ENCODE measurements around the gene RASSF5. TPM values are rescaled to one million over a fixed set of nuclear protein-coding genes. Genes with fewer than 3 reads are reported as not detected.
"Not testable (repeated sequence)": the region's sequence is repeated elsewhere in the genome, so short reads cannot be mapped to it uniquely, and the experiment has no call there.

The RASSF5 gene
- total and polyA plus RNA-seq, 9 of the 15 experiments (the other 6 are each of a cell fraction or from before 2014, with no cell fraction given): 6.1 to 41.0 (median 25.2) TPM

DNA sequence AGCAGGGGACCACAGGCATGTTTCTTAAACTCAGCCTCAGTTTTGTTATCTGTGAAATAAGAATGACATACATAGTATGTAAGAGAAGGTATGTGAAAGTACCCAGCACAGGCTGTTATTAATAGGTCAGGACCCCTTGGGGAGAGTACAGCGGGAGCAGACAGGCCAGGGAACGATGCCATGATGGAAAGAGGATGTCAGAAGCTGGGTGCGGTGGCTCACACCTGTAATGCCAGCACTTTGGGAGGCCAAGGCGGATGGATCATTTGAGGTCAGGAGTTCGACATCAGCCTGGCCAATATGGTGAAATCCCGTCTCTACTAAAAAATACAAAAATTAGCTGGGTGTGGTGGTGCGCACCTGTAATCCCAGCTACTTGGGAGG lies 73.8 kb downstream of the RASSF5 start:
- H3K4me2 ChIP-seq (ENCODE audit: insufficient read depth, low read length); H3K27me3 ChIP-seq (ENCODE audit: control insufficient read depth in 2 of 2, insufficient read depth in 2 of 2, low read length in 2 of 2); H3K9me3 ChIP-seq (replicated peaks; ENCODE audit: control insufficient read depth, insufficient read depth, low read depth, low read length); H3K4me3 ChIP-seq; FAIRE-seq; intact Hi-C loops (cut with micrococcal nuclease); H3K27ac ChIP-seq (ENCODE audit: extremely low read depth, low read depth, low read length); DNase-seq (ENCODE audit: extremely low read depth in 1 of 4, low spot score in 3 of 4); H3K9me1 ChIP-seq (ENCODE audit: control insufficient read depth, insufficient read depth, low read length); H4K20me1 ChIP-seq (replicated peaks; ENCODE audit: control insufficient read depth, insufficient read depth, low read length); H2AFZ ChIP-seq (ENCODE audit: low read depth, low read length); ATAC-seq; H3K9ac ChIP-seq (ENCODE audit: insufficient read depth in 1 of 2, low read depth in 2 of 2, low read length in 2 of 2); BruUV-seq (replicated peaks): not testable (repeated sequence)
- 91% methylated on average over 7 of the region's 7 CpGs for WGBS (ENCODE audit: insufficient coverage, low coverage, missing lambda C conversion rate)
- ChIA-PET POLR2A (interaction anchor here (0.8 to 1.3 kb wide), 4 partner anchors 11 to 91 kb away, joined by 3 to 6 read pairs (median 3); no protein-coding TSS in a partner anchor), CTCF (ENCODE audit: low intra/inter-chr PET ratio) (interaction anchor here (0.8 kb wide), 1 partner anchor 330 kb away, joined by 3 read pairs; no protein-coding TSS in a partner anchor)
- Histone ChIP-seq H3K79me2 (ENCODE audit: control insufficient read depth, insufficient read depth, low read length) (peaks cover 28% of the 10 kb centered on the region; the same call in 2 of the 3 replicates), H3K36me3 (ENCODE audit: control insufficient read depth, insufficient read depth, low read length) (peaks cover 50% of the 10 kb centered on the region), H3K4me1 (replicated peaks in 1 of 2; ENCODE audit: control insufficient read depth in 2 of 2, insufficient read depth in 2 of 2, low read length in 2 of 2) (peaks cover 11 to 37% of the 10 kb centered on the region in 2 experiments)
- in situ Hi-C loops (cut with MboI): loop anchor here (5.0 to 25.0 kb wide), 3 partner anchors 34 to 419 kb away; no protein-coding TSS in a partner anchor

DNA sequence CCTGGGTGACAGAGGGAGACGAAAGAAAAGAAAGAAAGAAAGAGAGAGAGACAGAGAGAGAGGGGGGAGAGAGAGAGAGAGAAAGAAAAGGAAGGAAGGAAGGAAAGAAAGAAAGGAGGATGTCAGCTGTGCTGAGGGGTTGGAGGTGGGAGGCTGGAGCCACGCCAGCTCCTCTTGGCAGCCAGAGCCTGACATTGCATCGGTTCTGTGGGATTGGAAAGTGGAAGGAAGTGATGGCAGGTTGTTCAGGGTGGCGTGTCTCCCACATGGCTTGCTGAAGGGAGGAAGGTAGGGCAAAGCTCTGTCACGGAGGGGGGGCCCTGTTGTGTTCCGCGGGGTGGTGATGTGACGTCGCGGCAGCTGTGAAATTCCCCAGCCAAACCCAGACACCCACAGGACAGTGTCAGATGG lies 74.2 kb downstream of the RASSF5 start:
- FAIRE-seq (no peak), DNase-seq (ENCODE audit: extremely low read depth in 1 of 4, low spot score in 3 of 4) (no peak), ATAC-seq (no peak)
- in situ Hi-C loops (cut with MboI): loop anchor here (5.0 to 25.0 kb wide), 3 partner anchors 34 to 419 kb away; no protein-coding TSS in a partner anchor
- intact Hi-C loops (cut with micrococcal nuclease): no loop called here
- Histone ChIP-seq H3K4me3 (no peak overlapping the region), H2AFZ (ENCODE audit: low read depth, low read length) (no peak overlapping the region), H3K9me3 (replicated peaks; ENCODE audit: control insufficient read depth, insufficient read depth, low read depth, low read length) (no peaks in the 10 kb centered on the region), H3K36me3 (ENCODE audit: control insufficient read depth, insufficient read depth, low read length) (peaks cover 50% of the 10 kb centered on the region), H3K9ac (ENCODE audit: insufficient read depth in 1 of 2, low read depth in 2 of 2, low read length in 2 of 2) (no peak overlapping the region), H3K27me3 (ENCODE audit: control insufficient read depth in 2 of 2, insufficient read depth in 2 of 2, low read length in 2 of 2) (no peaks in the 10 kb centered on the region), H3K4me2 (ENCODE audit: insufficient read depth, low read length) (no peak overlapping the region), H3K4me1 (replicated peaks in 1 of 2; ENCODE audit: control insufficient read depth in 2 of 2, insufficient read depth in 2 of 2, low read length in 2 of 2) (peaks cover 9 to 32% of the 10 kb centered on the region in 2 experiments), H3K79me2 (ENCODE audit: control insufficient read depth, insufficient read depth, low read length) (peaks cover 24% of the 10 kb centered on the region; the same call in 2 of the 3 replicates), H3K27ac (ENCODE audit: extremely low read depth, low read depth, low read length) (no peak overlapping the region), H4K20me1 (replicated peaks; ENCODE audit: control insufficient read depth, insufficient read depth, low read length) (peaks cover 3% of the 10 kb centered on the region; the same call in 1 of the 2 replicates), H3K9me1 (ENCODE audit: control insufficient read depth, insufficient read depth, low read length) (no peaks in the 10 kb centered on the region)
- WGBS (ENCODE audit: insufficient coverage, low coverage, missing lambda C conversion rate): 71% methylated on average over 10 of the region's 10 CpGs
- POLR2A ChIA-PET: interaction anchor here (0.8 to 1.3 kb wide), 2 partner anchors 11 to 92 kb away, joined by 3 read pairs; no protein-coding TSS in a partner anchor
- no TSS peak for BruUV-seq (replicated peaks)
- CTCF ChIA-PET (ENCODE audit: low intra/inter-chr PET ratio): interaction anchor here (3.7 kb wide), 1 partner anchor 92 kb away, joined by 97 read pairs; no protein-coding TSS in a partner anchor
- TF ChIP-seq NFIC (IDR thresholded peaks at IDR 0.05) (peak; percentile 46; the same call in 1 of the 2 replicates), CREM (IDR thresholded peaks at IDR 0.05; ENCODE audit: low read depth) (no peak), LEF1 (IDR thresholded peaks at IDR 0.05) (no peak), HDAC1 (IDR thresholded peaks at IDR 0.05) (0 out of 4 replicates have a peak, but pooled peaks of 1 of the 2 experiments have one; percentile 11), MAFK (IDR thresholded peaks at IDR 0.05; ENCODE audit: low read length) (no peak)
- TF ChIP-seq, protein P1, sequence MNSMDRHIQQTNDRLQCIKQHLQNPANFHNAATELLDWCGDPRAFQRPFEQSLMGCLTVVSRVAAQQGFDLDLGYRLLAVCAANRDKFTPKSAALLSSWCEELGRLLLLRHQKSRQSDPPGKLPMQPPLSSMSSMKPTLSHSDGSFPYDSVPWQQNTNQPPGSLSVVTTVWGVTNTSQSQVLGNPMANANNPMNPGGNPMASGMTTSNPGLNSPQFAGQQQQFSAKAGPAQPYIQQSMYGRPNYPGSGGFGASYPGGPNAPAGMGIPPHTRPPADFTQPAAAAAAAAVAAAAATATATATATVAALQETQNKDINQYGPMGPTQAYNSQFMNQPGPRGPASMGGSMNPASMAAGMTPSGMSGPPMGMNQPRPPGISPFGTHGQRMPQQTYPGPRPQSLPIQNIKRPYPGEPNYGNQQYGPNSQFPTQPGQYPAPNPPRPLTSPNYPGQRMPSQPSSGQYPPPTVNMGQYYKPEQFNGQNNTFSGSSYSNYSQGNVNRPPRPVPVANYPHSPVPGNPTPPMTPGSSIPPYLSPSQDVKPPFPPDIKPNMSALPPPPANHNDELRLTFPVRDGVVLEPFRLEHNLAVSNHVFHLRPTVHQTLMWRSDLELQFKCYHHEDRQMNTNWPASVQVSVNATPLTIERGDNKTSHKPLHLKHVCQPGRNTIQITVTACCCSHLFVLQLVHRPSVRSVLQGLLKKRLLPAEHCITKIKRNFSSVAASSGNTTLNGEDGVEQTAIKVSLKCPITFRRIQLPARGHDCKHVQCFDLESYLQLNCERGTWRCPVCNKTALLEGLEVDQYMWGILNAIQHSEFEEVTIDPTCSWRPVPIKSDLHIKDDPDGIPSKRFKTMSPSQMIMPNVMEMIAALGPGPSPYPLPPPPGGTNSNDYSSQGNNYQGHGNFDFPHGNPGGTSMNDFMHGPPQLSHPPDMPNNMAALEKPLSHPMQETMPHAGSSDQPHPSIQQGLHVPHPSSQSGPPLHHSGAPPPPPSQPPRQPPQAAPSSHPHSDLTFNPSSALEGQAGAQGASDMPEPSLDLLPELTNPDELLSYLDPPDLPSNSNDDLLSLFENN (IDR thresholded peaks at IDR 0.05; ENCODE audit: low read depth in 2 of 2, low read length in 2 of 2): no peak
- TF ChIP-seq, protein P2, sequence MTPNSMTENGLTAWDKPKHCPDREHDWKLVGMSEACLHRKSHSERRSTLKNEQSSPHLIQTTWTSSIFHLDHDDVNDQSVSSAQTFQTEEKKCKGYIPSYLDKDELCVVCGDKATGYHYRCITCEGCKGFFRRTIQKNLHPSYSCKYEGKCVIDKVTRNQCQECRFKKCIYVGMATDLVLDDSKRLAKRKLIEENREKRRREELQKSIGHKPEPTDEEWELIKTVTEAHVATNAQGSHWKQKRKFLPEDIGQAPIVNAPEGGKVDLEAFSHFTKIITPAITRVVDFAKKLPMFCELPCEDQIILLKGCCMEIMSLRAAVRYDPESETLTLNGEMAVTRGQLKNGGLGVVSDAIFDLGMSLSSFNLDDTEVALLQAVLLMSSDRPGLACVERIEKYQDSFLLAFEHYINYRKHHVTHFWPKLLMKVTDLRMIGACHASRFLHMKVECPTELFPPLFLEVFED (CRISPR knock-in tag; conservative IDR thresholded peaks at IDR 0.05): 0 out of 2 replicates have a peak, but pooled peaks have one; percentile 59
- TF ChIP-seq, protein P3, sequence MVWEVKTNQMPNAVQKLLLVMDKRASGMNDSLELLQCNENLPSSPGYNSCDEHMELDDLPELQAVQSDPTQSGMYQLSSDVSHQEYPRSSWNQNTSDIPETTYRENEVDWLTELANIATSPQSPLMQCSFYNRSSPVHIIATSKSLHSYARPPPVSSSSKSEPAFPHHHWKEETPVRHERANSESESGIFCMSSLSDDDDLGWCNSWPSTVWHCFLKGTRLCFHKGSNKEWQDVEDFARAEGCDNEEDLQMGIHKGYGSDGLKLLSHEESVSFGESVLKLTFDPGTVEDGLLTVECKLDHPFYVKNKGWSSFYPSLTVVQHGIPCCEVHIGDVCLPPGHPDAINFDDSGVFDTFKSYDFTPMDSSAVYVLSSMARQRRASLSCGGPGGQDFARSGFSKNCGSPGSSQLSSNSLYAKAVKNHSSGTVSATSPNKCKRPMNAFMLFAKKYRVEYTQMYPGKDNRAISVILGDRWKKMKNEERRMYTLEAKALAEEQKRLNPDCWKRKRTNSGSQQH (CRISPR knock-in tag; IDR thresholded peaks at IDR 0.05): 0 out of 2 replicates have a peak, but pooled peaks have one; percentile 66

Data from K562 (cell line).